ENCODE measurements around the gene HIVEP3. TPM values are rescaled to one million over a fixed set of nuclear protein-coding genes. Genes with fewer than 3 reads are reported as not detected.

HIVEP3 gene
- polyA plus RNA-seq, 1 of the 3 experiments (the other 2 are of a cell fraction) = 6.4 TPM

DNA sequence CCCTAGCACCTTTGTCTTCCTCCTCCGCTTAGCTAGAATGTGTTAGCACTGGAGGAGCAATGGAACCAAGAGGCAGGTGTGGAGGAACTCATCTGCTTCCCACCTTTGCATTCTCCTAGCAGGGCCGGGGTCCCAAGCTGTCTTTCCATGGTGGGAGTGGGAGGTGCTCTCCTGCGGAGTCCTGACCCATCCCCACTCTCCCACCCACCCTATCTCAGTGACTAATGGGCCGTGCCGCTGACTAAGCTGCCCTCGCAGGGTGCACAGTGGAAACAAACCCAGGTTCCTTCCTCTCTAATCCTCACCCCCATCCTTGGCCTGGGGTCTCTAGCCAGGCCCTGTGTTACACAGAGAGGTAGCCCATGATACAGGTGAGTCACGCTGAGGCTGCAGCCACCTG is 177.5 kb downstream of the HIVEP3 start:
- TF ChIP-seq IRF3 (IDR thresholded peaks at IDR 0.05; ENCODE audit: low read depth, low read length) (no peak), FOXJ3 (CRISPR knock-in tag; IDR thresholded peaks at IDR 0.05) (no peak), CHD2 (IDR thresholded peaks at IDR 0.05; ENCODE audit: low read length, partially characterized antibody) (no peak), FOXM1 (IDR thresholded peaks at IDR 0.05; ENCODE audit: low read depth) (no peak), YY1 (IDR thresholded peaks at IDR 0.05; ENCODE audit: low read depth) (no peak), NRF1 (IDR thresholded peaks at IDR 0.05; ENCODE audit: low read depth, low read length) (no peak), USF2 (IDR thresholded peaks at IDR 0.05; ENCODE audit: borderline replicate concordance, low read depth, low read length) (no peak), MAX (IDR thresholded peaks at IDR 0.05; ENCODE audit: low read depth) (no peak), GATA2 (CRISPR knock-in tag; IDR thresholded peaks at IDR 0.05) (no peak), USF1 (IDR thresholded peaks at IDR 0.05; ENCODE audit: borderline replicate concordance, low read depth) (no peak), RXRA (IDR thresholded peaks at IDR 0.05; ENCODE audit: borderline replicate concordance, low read depth) (no peak)
- H3K4me3 ChIP-seq (ENCODE audit: low read depth in 2 of 2, low read length in 1 of 2) = no peak overlapping the region
- POLR2A ChIA-PET = no interaction called here
- no peak for DNase-seq
- CTCF ChIA-PET = interaction anchor here (1.0 kb wide), 1 partner anchor 14 kb away, joined by 3 read pairs; no protein-coding TSS in a partner anchor
- H3K4me2 ChIP-seq = no peak overlapping the region
- no peaks in the 10 kb centered on the region for H3K27me3 ChIP-seq (ENCODE audit: insufficient read depth)
- no peaks in the 10 kb centered on the region for H3K9me2 ChIP-seq
- no peaks in the 10 kb centered on the region for H3F3A ChIP-seq (replicated peaks; ENCODE audit: insufficient read depth)
- WGBS (ENCODE audit: low lambda C conversion rate) = 77% methylated on average over 7 of the region's 7 CpGs
- H3K27ac ChIP-seq (ENCODE audit: low read depth in 2 of 2, low read length in 1 of 2) = no peak overlapping the region
- no peaks in the 10 kb centered on the region for H3K79me2 ChIP-seq (ENCODE audit: insufficient read depth)
- H3K36me3 ChIP-seq (replicated peaks in 1 of 2; ENCODE audit: control insufficient read depth in 1 of 2, insufficient read depth in 2 of 2, low read length in 1 of 2) = no peaks in the 10 kb centered on the region
- no peaks in the 10 kb centered on the region for H3K9me3 ChIP-seq
- H4K20me1 ChIP-seq (ENCODE audit: insufficient read depth) = no peaks in the 10 kb centered on the region
- peaks cover 0 to 11% of the 10 kb centered on the region in 2 experiments; a peak in 1 of 4 replicates for H3K4me1 ChIP-seq (ENCODE audit: control insufficient read depth in 1 of 2, insufficient read depth in 2 of 2, low read depth in 1 of 2, low read length in 1 of 2)
- no peak overlapping the region for H2AFZ ChIP-seq (ENCODE audit: low read depth)
- H3K9ac ChIP-seq = no peak overlapping the region

GRCh38 chr1:41740630-41741239 is 178.0 kb downstream of the HIVEP3 start:
- no peaks in the 10 kb centered on the region for H3K9me2 ChIP-seq
- no peak overlapping the region for H3K9ac ChIP-seq
- ChIA-PET CTCF (interaction anchor here (1.0 kb wide), 1 partner anchor 15 kb away, joined by 3 read pairs; no protein-coding TSS in a partner anchor), POLR2A (no interaction called here)
- no peak overlapping the region for H2AFZ ChIP-seq (ENCODE audit: low read depth)
- no peaks in the 10 kb centered on the region for H3K9me3 ChIP-seq
- no peaks in the 10 kb centered on the region for H3K27me3 ChIP-seq (ENCODE audit: insufficient read depth)
- H4K20me1 ChIP-seq (ENCODE audit: insufficient read depth) = no peaks in the 10 kb centered on the region
- no peak overlapping the region for H3K4me3 ChIP-seq (ENCODE audit: low read depth in 2 of 2, low read length in 1 of 2)
- H3K4me2 ChIP-seq = no peak overlapping the region
- H3K79me2 ChIP-seq (ENCODE audit: insufficient read depth) = no peaks in the 10 kb centered on the region
- 76% methylated on average over 5 of the region's 5 CpGs for WGBS (ENCODE audit: low lambda C conversion rate)
- no peak for DNase-seq
- H3K4me1 ChIP-seq (ENCODE audit: control insufficient read depth in 1 of 2, insufficient read depth in 2 of 2, low read depth in 1 of 2, low read length in 1 of 2) = peaks cover 0 to 12% of the 10 kb centered on the region in 2 experiments; a peak in 1 of 4 replicates
- H3K36me3 ChIP-seq (replicated peaks in 1 of 2; ENCODE audit: control insufficient read depth in 1 of 2, insufficient read depth in 2 of 2, low read length in 1 of 2) = no peaks in the 10 kb centered on the region
- no peak overlapping the region for H3K27ac ChIP-seq (ENCODE audit: low read depth in 2 of 2, low read length in 1 of 2)
- no peaks in the 10 kb centered on the region for H3F3A ChIP-seq (replicated peaks; ENCODE audit: insufficient read depth)
- TF ChIP-seq SMC3 (IDR thresholded peaks at IDR 0.05; ENCODE audit: low read depth, low read length) (no peak), FOXJ3 (CRISPR knock-in tag; IDR thresholded peaks at IDR 0.05) (no peak), RXRA (IDR thresholded peaks at IDR 0.05; ENCODE audit: borderline replicate concordance, low read depth) (no peak), USF1 (IDR thresholded peaks at IDR 0.05; ENCODE audit: borderline replicate concordance, low read depth) (no peak), MXI1 (IDR thresholded peaks at IDR 0.05; ENCODE audit: low read depth, low read length) (no peak), GABPA (IDR thresholded peaks at IDR 0.05; ENCODE audit: low read depth) (no peak), TCF12 (IDR thresholded peaks at IDR 0.05) (no peak), ELF1 (IDR thresholded peaks at IDR 0.05) (no peak), JUND (IDR thresholded peaks at IDR 0.05) (no peak), CHD2 (IDR thresholded peaks at IDR 0.05; ENCODE audit: low read length, partially characterized antibody) (no peak), IRF3 (IDR thresholded peaks at IDR 0.05; ENCODE audit: low read depth, low read length) (no peak), YY1 (IDR thresholded peaks at IDR 0.05; ENCODE audit: low read depth) (no peak)
- TF ChIP-seq, protein P1, sequence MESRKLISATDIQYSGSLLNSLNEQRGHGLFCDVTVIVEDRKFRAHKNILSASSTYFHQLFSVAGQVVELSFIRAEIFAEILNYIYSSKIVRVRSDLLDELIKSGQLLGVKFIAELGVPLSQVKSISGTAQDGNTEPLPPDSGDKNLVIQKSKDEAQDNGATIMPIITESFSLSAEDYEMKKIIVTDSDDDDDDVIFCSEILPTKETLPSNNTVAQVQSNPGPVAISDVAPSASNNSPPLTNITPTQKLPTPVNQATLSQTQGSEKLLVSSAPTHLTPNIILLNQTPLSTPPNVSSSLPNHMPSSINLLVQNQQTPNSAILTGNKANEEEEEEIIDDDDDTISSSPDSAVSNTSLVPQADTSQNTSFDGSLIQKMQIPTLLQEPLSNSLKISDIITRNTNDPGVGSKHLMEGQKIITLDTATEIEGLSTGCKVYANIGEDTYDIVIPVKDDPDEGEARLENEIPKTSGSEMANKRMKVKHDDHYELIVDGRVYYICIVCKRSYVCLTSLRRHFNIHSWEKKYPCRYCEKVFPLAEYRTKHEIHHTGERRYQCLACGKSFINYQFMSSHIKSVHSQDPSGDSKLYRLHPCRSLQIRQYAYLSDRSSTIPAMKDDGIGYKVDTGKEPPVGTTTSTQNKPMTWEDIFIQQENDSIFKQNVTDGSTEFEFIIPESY (IDR thresholded peaks at IDR 0.05; ENCODE audit: borderline replicate concordance, low read depth) = no peak
- TF ChIP-seq, protein P2, sequence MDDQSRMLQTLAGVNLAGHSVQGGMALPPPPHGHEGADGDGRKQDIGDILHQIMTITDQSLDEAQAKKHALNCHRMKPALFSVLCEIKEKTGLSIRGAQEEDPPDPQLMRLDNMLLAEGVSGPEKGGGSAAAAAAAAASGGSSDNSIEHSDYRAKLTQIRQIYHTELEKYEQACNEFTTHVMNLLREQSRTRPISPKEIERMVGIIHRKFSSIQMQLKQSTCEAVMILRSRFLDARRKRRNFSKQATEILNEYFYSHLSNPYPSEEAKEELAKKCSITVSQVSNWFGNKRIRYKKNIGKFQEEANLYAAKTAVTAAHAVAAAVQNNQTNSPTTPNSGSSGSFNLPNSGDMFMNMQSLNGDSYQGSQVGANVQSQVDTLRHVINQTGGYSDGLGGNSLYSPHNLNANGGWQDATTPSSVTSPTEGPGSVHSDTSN (IDR thresholded peaks at IDR 0.05) = no peak
